ENCODE results near the gene FEZF2. TPM values are rescaled to one million over a fixed set of nuclear protein-coding genes. Genes with fewer than 3 reads are reported as not detected.

The FEZF2 gene
- polyA plus RNA-seq, 2 of the 4 experiments (the other 2 are of a cell fraction), result not detected

DNA sequence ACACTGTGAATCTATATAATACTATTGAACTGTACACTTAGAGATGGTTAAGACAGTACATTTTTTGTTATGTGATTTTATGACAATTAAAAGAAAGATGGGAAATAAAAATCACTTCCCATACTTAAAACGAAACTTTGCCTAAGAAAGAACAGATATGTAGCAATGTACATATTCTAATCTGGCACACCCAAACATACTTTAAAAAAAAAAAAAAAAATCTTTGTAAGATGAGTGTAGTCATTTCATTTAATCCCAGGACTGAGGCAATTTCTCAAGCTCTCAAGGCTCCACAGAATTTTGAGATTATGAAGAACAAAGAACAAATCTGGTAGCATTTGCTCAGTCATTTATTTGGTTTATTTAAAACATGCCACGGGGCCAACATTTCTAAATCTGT is 40.3 kb upstream of the FEZF2 start (continued):
- no peak for TF ChIP-seq POLR2AphosphoS2 (conservative IDR thresholded peaks at IDR 0.05; ENCODE audit: low read length)
- TF ChIP-seq, protein P1, sequence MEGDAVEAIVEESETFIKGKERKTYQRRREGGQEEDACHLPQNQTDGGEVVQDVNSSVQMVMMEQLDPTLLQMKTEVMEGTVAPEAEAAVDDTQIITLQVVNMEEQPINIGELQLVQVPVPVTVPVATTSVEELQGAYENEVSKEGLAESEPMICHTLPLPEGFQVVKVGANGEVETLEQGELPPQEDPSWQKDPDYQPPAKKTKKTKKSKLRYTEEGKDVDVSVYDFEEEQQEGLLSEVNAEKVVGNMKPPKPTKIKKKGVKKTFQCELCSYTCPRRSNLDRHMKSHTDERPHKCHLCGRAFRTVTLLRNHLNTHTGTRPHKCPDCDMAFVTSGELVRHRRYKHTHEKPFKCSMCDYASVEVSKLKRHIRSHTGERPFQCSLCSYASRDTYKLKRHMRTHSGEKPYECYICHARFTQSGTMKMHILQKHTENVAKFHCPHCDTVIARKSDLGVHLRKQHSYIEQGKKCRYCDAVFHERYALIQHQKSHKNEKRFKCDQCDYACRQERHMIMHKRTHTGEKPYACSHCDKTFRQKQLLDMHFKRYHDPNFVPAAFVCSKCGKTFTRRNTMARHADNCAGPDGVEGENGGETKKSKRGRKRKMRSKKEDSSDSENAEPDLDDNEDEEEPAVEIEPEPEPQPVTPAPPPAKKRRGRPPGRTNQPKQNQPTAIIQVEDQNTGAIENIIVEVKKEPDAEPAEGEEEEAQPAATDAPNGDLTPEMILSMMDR (IDR thresholded peaks at IDR 0.05), result no peak
- TF ChIP-seq HOXB5 (CRISPR knock-in tag; IDR thresholded peaks at IDR 0.05), result no peak
- TF ChIP-seq HOXB13 (CRISPR knock-in tag; IDR thresholded peaks at IDR 0.05; ENCODE audit: low read depth), result no peak

DNA sequence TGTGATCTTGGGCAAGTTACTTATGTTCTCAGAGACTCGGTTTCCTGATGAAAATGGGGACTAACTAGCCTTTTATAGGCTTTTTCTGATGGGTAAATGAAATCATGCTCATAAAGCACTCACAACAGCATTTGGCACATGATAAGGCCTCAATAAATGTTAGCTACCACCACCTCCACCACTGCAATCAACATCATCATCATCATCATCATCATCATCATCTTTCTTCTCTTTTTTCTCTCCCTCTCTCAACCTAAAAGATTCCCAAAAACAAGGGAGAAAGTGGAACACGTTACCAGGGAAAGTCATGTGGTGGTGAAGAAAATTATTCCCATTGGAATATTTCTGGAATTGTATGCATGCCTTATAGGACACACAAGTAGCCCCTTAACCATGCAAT is 33.6 kb upstream of the FEZF2 start:
- 8% methylated on average over 2 of the region's 2 CpGs for WGBS (ENCODE audit: missing lambda C conversion rate)
- FAIRE-seq (no peak), ATAC-seq (no peak), DNase-seq (ENCODE audit: low read depth in 1 of 2, low spot score in 1 of 2) (no peak)
- Histone ChIP-seq H3K4me1 (no peaks in the 10 kb centered on the region), H3K9me3 (no peaks in the 10 kb centered on the region), H3K4me3 (no peak overlapping the region), H3K27ac (no peak overlapping the region), H3K4me2 (no peak overlapping the region)
- TF ChIP-seq HOXA7 (CRISPR knock-in tag; IDR thresholded peaks at IDR 0.05), result no peak
- no peak for TF ChIP-seq NPAS2 (CRISPR knock-in tag; IDR thresholded peaks at IDR 0.05; ENCODE audit: borderline replicate concordance)
- POLR2A ChIA-PET, result no interaction called here
- CTCF ChIA-PET, result no interaction called here

DNA sequence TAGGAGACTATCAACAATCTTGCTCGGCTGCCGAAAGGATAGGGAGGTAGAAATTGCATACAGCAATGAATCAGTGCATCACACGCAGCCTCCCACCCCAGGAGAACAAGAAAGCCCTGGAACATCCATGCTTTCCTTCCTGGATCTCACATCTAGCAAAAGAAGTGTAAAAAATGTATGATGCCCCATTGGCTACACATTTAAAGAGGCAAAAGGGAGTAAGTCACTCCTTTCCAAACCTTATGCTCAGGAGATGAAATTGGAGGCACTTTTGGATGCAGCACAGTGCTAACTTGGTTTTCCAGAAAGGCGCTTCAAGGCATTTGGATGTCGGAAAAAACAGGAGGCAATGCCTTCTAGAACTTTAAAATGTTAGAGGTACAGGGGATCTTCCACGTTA is 32.2 kb upstream of the FEZF2 start:
- no peak for ATAC-seq

DNA sequence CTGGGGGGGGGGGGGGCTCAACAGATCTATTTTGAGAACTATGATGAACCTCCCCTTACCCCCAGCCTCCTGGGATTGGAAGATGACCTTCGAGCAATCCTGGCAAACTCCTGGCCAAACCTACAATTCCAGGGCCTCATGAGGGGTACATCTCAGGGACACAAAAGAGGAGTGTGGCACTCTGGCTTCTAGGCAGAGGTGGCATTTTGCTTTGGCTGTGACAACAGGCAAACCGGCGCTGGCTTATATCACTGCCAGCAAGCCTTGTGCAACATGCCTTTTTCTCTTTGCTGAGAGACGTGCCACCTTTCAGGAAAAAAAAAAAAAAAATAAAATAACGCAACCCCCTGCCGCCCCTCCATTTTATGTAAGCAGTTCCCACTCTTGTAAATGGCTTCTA is 31.8 kb upstream of the FEZF2 start:
- CTCF ChIA-PET, result no interaction called here
- Histone ChIP-seq H3K4me3 (no peak overlapping the region), H3K4me1 (no peaks in the 10 kb centered on the region), H3K4me2 (no peak overlapping the region), H3K27ac (no peak overlapping the region), H3K9me3 (no peaks in the 10 kb centered on the region)
- WGBS (ENCODE audit: missing lambda C conversion rate), result 20% methylated on average over 5 of the region's 6 CpGs
- POLR2A ChIA-PET, result no interaction called here
- no peak for DNase-seq (ENCODE audit: low read depth in 1 of 2, low spot score in 1 of 2)
- ATAC-seq, result no peak
- TF ChIP-seq CHD4 (IDR thresholded peaks at IDR 0.05; ENCODE audit: borderline replicate concordance) (no peak), JUN (IDR thresholded peaks at IDR 0.05) (no peak), EHMT2 (IDR thresholded peaks at IDR 0.05; ENCODE audit: low read depth) (no peak), POLR2A (IDR thresholded peaks at IDR 0.05; ENCODE audit: low read length) (no peak), CEBPB (IDR thresholded peaks at IDR 0.05) (no peak), FOSB (CRISPR knock-in tag; IDR thresholded peaks at IDR 0.05) (no peak), KDM5A (IDR thresholded peaks at IDR 0.05) (no peak), MAFK (IDR thresholded peaks at IDR 0.05; ENCODE audit: partially characterized antibody) (no peak), CBX8 (IDR thresholded peaks at IDR 0.05) (no peak), NR3C1 (IDR thresholded peaks at IDR 0.05) (no peak), BHLHE40 (IDR thresholded peaks at IDR 0.05; ENCODE audit: low read depth, low read length) (no peak)
- TF ChIP-seq, protein P2, sequence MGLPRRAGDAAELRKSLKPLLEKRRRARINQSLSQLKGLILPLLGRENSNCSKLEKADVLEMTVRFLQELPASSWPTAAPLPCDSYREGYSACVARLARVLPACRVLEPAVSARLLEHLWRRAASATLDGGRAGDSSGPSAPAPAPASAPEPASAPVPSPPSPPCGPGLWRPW (IDR thresholded peaks at IDR 0.05), result no peak
- TF ChIP-seq, protein P3, sequence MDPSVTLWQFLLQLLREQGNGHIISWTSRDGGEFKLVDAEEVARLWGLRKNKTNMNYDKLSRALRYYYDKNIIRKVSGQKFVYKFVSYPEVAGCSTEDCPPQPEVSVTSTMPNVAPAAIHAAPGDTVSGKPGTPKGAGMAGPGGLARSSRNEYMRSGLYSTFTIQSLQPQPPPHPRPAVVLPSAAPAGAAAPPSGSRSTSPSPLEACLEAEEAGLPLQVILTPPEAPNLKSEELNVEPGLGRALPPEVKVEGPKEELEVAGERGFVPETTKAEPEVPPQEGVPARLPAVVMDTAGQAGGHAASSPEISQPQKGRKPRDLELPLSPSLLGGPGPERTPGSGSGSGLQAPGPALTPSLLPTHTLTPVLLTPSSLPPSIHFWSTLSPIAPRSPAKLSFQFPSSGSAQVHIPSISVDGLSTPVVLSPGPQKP (IDR thresholded peaks at IDR 0.05; ENCODE audit: low read depth, low read length), result no peak
- no peak for FAIRE-seq

More for the DNA sequence above, 32.2 kb upstream of the FEZF2 start:
- 24% methylated on average over 6 of the region's 6 CpGs for WGBS (ENCODE audit: missing lambda C conversion rate)
- TF ChIP-seq JUN (IDR thresholded peaks at IDR 0.05) (no peak), PHF8 (IDR thresholded peaks at IDR 0.05; ENCODE audit: borderline replicate concordance, low read depth) (no peak), NR3C1 (IDR thresholded peaks at IDR 0.05) (no peak)
- TF ChIP-seq, protein P4, sequence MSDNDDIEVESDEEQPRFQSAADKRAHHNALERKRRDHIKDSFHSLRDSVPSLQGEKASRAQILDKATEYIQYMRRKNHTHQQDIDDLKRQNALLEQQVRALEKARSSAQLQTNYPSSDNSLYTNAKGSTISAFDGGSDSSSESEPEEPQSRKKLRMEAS (IDR thresholded peaks at IDR 0.05), result no peak
- TF ChIP-seq, protein P5, sequence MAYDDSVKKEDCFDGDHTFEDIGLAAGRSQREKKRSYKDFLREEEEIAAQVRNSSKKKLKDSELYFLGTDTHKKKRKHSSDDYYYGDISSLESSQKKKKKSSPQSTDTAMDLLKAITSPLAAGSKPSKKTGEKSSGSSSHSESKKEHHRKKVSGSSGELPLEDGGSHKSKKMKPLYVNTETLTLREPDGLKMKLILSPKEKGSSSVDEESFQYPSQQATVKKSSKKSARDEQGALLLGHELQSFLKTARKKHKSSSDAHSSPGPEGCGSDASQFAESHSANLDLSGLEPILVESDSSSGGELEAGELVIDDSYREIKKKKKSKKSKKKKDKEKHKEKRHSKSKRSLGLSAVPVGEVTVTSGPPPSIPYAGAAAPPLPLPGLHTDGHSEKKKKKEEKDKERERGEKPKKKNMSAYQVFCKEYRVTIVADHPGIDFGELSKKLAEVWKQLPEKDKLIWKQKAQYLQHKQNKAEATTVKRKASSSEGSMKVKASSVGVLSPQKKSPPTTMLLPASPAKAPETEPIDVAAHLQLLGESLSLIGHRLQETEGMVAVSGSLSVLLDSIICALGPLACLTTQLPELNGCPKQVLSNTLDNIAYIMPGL (CRISPR knock-in tag; IDR thresholded peaks at IDR 0.05; ENCODE audit: borderline replicate concordance), result no peak
- no peak for FAIRE-seq
- Histone ChIP-seq H3K4me1 (no peaks in the 10 kb centered on the region), H3K9me3 (no peaks in the 10 kb centered on the region), H3K4me2 (no peak overlapping the region), H3K27ac (no peak overlapping the region), H3K4me3 (no peak overlapping the region)
- CTCF ChIA-PET, result interaction anchor here (0.7 kb wide), 1 partner anchor 1295 kb away, joined by 3 read pairs; no protein-coding TSS in a partner anchor
- no peak for DNase-seq (ENCODE audit: low read depth in 1 of 2, low spot score in 1 of 2)
- POLR2A ChIA-PET, result no interaction called here

Measured in A549 (cell line).